Endothelial cell of umbilical vein (primary cell): ENCODE results near the gene USF2. TPM values are rescaled to one million over a fixed set of nuclear protein-coding genes. Genes with fewer than 3 reads are reported as not detected.

Experiments used
- BruUV-seq: library from RNA; stranded (reverse); fragments of 400-500 nt; replicated peaks from 2 replicates; lab custom pipeline; 2021; lab: Mats Ljungman, UMichigan
- CTCF ChIA-PET: fragments of 300-600, 350-600 bp; sonication (Branson Sonifier 250); formaldehyde crosslinking; loops from one replicate; lab custom pipeline; 2021; ENCODE audit warnings: antibody characterized with exemption, inconsistent platforms; lab: Charles Lee
- POLR2A ChIA-PET: fragments of 300-600, 350-600 bp; sonication (Branson Sonifier 250); formaldehyde crosslinking; loops from one replicate; lab custom pipeline; 2021; ENCODE audit warnings: antibody characterized with exemption, inconsistent platforms; lab: Charles Lee
- DNase-seq: peaks from one replicate; pipeline ENCODE4 v3.0.0-alpha.2; 2011; ENCODE audit warnings: low read depth, low spot score
- FAIRE-seq: peaks from 2 replicates; lab custom pipeline; 2011; peaks lifted over from hg19 to GRCh38; lab: Jason Lieb, UNC
- H2AFZ ChIP-seq: 2 replicates; pipeline ENCODE4 v1.6.0; 2012; ENCODE audit warnings: low read depth, low read length, control low read depth, inconsistent platforms
- H3K27ac ChIP-seq: 2 replicates; pipeline ENCODE4 v1.5.1; 2011; ENCODE audit warnings: low read depth, mild to moderate bottlenecking, control low read depth, low read length, moderate library complexity; ENCODE audit not compliant: insufficient read depth
- H3K27me3 ChIP-seq, 2 experiments: 2 replicates each; pipeline versions ENCODE4 v1.6.0 to v1.6.1; 2011; ENCODE audit warnings: low read length in 2 of 2, mixed read lengths in 1 of 2; ENCODE audit not compliant: control insufficient read depth in 2 of 2, insufficient read depth in 2 of 2
- H3K36me3 ChIP-seq, 2 experiments: 2 replicates in 1 of 2; 3 replicates in 1 of 2; pipeline ENCODE4 v1.5.1; 2011; ENCODE audit warnings: low read length in 2 of 2, mild to moderate bottlenecking in 1 of 2, moderate library complexity in 1 of 2; ENCODE audit not compliant: control insufficient read depth in 2 of 2, insufficient read depth in 2 of 2; ENCODE audit errors: extremely low read depth in 1 of 2
- H3K4me1 ChIP-seq: 3 replicates; pipeline ENCODE4 v1.5.1; 2011; ENCODE audit warnings: mild to moderate bottlenecking, low read length; ENCODE audit not compliant: control insufficient read depth, insufficient read depth; ENCODE audit errors: extremely low read depth
- H3K4me2 ChIP-seq: 2 replicates; pipeline ENCODE4 v1.6.1; 2011; ENCODE audit warnings: low read length, control low read depth, mixed read lengths; ENCODE audit not compliant: insufficient read depth
- H3K4me3 ChIP-seq, 3 experiments: fragments of 200-600 bp in 1 of 3; sonication (generic), shearing (Covaris generic) in 1 of 3; replicated peaks in 1 of 3; 2 replicates each; pipeline ENCODE4 v1.5.1; 2011 to 2016; ENCODE audit warnings: control low read depth in 3 of 3, low read length in 3 of 3, mild to moderate bottlenecking in 2 of 3, inconsistent platforms in 1 of 3, low read depth in 1 of 3, moderate library complexity in 1 of 3; ENCODE audit not compliant: insufficient read depth in 1 of 3
- H3K79me2 ChIP-seq: 2 replicates; pipeline ENCODE4 v1.6.0; 2012; ENCODE audit warnings: low read length, inconsistent platforms; ENCODE audit not compliant: control insufficient read depth, insufficient read depth
- H3K9ac ChIP-seq: replicated peaks from 2 replicates; pipeline ENCODE3; 2011; ENCODE audit warnings: low read length, control low read depth; ENCODE audit not compliant: insufficient read depth; ENCODE audit errors: extremely low read depth
- H3K9me1 ChIP-seq: replicated peaks from 3 replicates; pipeline ENCODE4 v1.6.0; 2011; ENCODE audit warnings: mild to moderate bottlenecking, low read length; ENCODE audit not compliant: control insufficient read depth, insufficient read depth; ENCODE audit errors: extremely low read depth
- H3K9me3 ChIP-seq: replicated peaks from 2 replicates; pipeline ENCODE4 v1.5.1; 2012; ENCODE audit warnings: low read length, inconsistent platforms; ENCODE audit not compliant: control insufficient read depth, insufficient read depth
- H4K20me1 ChIP-seq: replicated peaks from 2 replicates; pipeline ENCODE3; 2011; ENCODE audit warnings: mild to moderate bottlenecking, low read length; ENCODE audit not compliant: control insufficient read depth, insufficient read depth; ENCODE audit errors: extremely low read depth
- CTCF ChIP-seq, 2 donors: IDR thresholded peaks; 1 replicate in 1 of 2; 2 replicates in 1 of 2; pipeline ENCODE4 v1.5.1; 2011; ENCODE audit warnings: low read length in 2 of 2, mild to moderate bottlenecking in 2 of 2, moderate library complexity in 2 of 2, control low read depth in 1 of 2, inconsistent platforms in 1 of 2, low read depth in 1 of 2; ENCODE audit not compliant: insufficient read depth in 1 of 2; ENCODE audit errors: extremely low read depth in 1 of 2
- EZH2 ChIP-seq: IDR thresholded peaks from 2 replicates; pipeline ENCODE4 v1.6.1; 2012; ENCODE audit warnings: borderline replicate concordance, low read depth, mild to moderate bottlenecking, moderate library complexity, low read length, inconsistent platforms; ENCODE audit not compliant: severe bottlenecking
- FOS ChIP-seq: IDR thresholded peaks from 2 replicates; pipeline ENCODE4 v1.6.1; 2011; ENCODE audit warnings: mild to moderate bottlenecking, low read length, moderate library complexity, borderline replicate concordance; ENCODE audit not compliant: insufficient read depth
- GATA2 ChIP-seq: IDR thresholded peaks from 2 replicates; pipeline ENCODE4 v1.7.0; 2011; ENCODE audit warnings: low read depth, mild to moderate bottlenecking, moderate library complexity, mixed read lengths, low read length; ENCODE audit not compliant: insufficient read length, insufficient read depth
- JUN ChIP-seq: IDR thresholded peaks from 2 replicates; pipeline ENCODE4 v1.6.1; 2011; ENCODE audit warnings: borderline replicate concordance, low read depth; ENCODE audit not compliant: insufficient read length, insufficient read depth
- MAX ChIP-seq: IDR thresholded peaks from 2 replicates; pipeline ENCODE4 v1.6.1; 2011; ENCODE audit not compliant: insufficient read depth, insufficient read length
- MYC ChIP-seq: IDR thresholded peaks from one replicate; pipeline ENCODE4 v1.6.1; 2011; ENCODE audit warnings: mild to moderate bottlenecking, low read depth, low read length
- POLR2A ChIP-seq: IDR thresholded peaks from 2 replicates; pipeline ENCODE4 v1.6.1; 2012; ENCODE audit warnings: low read depth, mild to moderate bottlenecking, control low read depth, low read length
- POLR2AphosphoS5 ChIP-seq: IDR thresholded peaks from 2 replicates; pipeline ENCODE4 v1.6.1; 2012; ENCODE audit warnings: low read depth, mild to moderate bottlenecking, control low read depth, low read length, moderate library complexity; ENCODE audit not compliant: insufficient read depth
- dilution Hi-C: fragments of 300-500 bp; cut with MboI; formaldehyde crosslinking; loops from one replicate; pipeline ENCODE4 v1.15.0; 2019; ENCODE audit warnings: low sequenced_read_pairs; ENCODE audit not compliant: extremely low pct_ligation_motif_present
- intact Hi-C: fragments of 100-400 bp; cut with micrococcal nuclease; formaldehyde crosslinking; loops from one replicate; pipeline ENCODE4 v1.10.0; 2022
- polyA plus RNA-seq, 4 experiments: library from polyadenylated mRNA; depleted of rRNA in 3 of 4; stranded (reverse) in 3 of 4; unstranded in 1 of 4; fragments of >200 nt; gene quantifications; 2 replicates each; pipeline versions ENCODE4 v1.2.1 to v1.2.3, GENCODE V29; 2011 to 2012; ENCODE audit warnings: missing spikeins in 1 of 4
- total RNA-seq: library from RNA; stranded (reverse); gene quantifications from 2 replicates; pipeline ENCODE4 v1.2.3, GENCODE V29; 2021

The USF2 gene
- total and polyA plus RNA-seq, 2 donors (not counting 3 experiments of a cell fraction or from before 2014, with no cell fraction given): 75.0 to 76.8 TPM

GRCh38 chr19:35299523-35300338, 31.0 kb downstream of the USF2 start:
- dilution Hi-C loops (no loop called here), intact Hi-C loops (no loop called here)
- no peak for FAIRE-seq
- Histone ChIP-seq H3K36me3 (no peaks in the 10 kb centered on the region), H3K27me3 (no peaks in the 10 kb centered on the region), H3K27ac (no peak overlapping the region), H2AFZ (no peak overlapping the region), H3K79me2 (no peaks in the 10 kb centered on the region), H3K9ac (no peak overlapping the region), H3K9me1 (no peaks in the 10 kb centered on the region), H3K4me1 (no peaks in the 10 kb centered on the region), H3K4me2 (no peak overlapping the region), H3K9me3 (no peaks in the 10 kb centered on the region), H4K20me1 (no peaks in the 10 kb centered on the region), H3K4me3 (no peak overlapping the region)
- no peak for DNase-seq
- BruUV-seq: no TSS peak
- ChIA-PET POLR2A (no interaction called here), CTCF (interaction anchor here (0.6 kb wide), 1 partner anchor 145 kb away, joined by 3 read pairs; the partner anchor contains the start of gene FXYD5)
- TF ChIP-seq FOS (no peak), EZH2 (no peak), GATA2 (no peak), JUN (no peak), MAX (no peak), MYC (no peak), POLR2A (no peak), POLR2AphosphoS5 (no peak), CTCF (IDR thresholded peaks at IDR 0.05; ENCODE audit: extremely low read depth in 1 of 2, insufficient read depth in 1 of 2, low read depth in 1 of 2, low read length in 2 of 2) (no peak)
